Activated CD4-positive, alpha-beta T cell treated with anti-CD3 and anti-CD28 coated beads, Interleukin-2, amount 50 U/mL, for 24 hours (primary cell): ENCODE results near the gene PLCL1.
"Not testable (repeated sequence)": the region's sequence is repeated elsewhere in the genome, so short reads cannot be mapped to it uniquely, and the experiment has no call there.

ENCODE experiments used
- DNase-seq, 2 donors: peaks; one replicate each; pipeline ENCODE4 v3.0.0-alpha.2; 2020; ENCODE audit warnings: low read depth in 1 of 2, low spot score in 1 of 2

Gene PLCL1

DNA sequence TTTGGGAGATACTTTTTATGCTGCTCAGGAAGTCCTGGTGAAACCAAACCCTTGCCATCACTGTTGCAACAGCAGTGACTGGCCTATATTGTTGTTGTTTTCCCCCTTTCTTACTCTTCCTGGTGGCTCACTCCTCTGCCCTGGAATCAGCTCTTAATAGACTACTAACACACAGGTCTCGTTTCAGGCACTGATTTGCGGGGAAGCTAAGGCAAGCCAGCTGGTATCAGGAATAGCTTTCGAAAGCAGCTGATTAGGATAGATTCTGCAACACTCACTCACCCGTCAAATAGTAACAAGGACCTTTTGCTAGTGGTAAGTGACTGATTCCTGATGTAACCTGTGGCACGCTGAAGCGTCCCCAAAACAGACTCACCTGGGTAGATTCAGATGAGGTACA lies 360.4 kb downstream of the PLCL1 start:
- no peak for DNase-seq

DNA sequence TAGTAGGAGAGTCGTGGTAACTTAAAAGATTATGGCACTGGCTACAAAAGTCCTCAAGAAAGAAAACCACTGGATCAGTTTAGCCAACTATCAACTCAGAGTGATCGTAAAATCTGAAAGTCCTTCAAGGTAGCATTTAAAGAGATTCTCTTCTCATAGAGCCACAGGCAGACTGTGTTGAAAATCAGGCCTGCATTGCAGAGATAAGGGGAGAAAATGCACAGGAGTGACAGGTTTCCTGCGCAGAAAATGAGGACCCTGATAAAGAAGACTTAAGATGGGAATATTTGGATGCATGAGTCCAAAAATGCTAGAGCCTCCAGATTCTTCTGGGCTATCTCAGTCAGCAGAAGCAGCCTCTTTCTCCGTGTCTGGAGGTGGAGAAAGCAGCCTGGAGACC lies 360.9 kb downstream of the PLCL1 start:
- DNase-seq = no peak

DNA sequence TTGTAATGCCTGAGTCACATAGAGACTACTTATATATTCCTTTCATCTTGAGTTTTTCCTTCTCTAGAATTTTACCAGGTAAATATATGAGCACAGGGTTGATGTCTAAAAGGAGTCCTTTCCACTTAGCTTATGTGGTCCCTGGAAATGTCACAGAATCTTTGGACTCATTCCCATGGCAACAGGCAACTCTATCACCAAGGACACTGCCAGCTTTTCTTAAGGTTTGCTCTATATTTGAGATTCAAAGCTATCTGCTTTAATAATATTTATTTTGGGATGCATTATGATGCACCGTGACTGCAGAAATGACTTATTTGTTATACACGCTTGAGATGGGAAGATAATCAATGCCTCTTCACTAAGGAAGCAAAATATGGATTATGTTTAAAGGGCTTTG lies 363.0 kb downstream of the PLCL1 start:
- DNase-seq = no peak

DNA sequence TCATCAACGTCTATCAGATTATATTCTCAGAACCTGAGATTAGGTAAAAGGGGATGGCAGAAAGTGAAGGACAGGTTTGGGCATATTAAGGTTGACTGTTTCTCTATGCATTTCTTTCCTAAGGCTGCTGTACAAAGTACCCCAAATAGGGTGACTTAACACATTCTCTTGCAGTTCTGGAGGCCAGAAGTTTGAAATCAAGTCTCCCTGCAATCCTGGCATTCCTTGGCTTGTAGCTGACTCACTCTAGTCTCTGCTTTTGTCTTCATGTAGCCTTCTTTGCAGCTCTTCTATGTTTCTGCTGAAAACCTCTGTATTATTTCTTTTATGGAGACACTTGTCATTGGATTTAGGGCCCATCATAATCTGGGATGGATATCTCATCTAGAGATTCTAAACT lies 364.3 kb downstream of the PLCL1 start:
- DNase-seq = no peak

DNA sequence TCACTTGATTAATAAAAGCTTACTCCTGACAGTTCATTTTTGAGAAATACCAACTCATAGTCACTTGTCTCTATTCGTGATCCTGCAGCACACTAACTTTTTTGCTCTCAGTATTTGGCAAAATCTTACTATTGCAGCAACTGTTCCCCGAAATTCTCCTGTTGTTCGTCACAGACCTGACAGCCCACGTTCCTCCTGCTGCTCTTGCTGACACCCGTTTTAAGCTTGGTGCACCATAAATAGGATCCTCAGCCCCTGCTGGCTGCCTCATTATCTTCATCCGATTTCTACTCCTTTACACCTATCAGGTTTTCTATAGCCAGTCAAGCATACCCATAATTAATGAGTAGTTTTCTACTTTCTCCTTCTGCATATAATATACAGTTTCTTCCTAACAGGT lies 368.8 kb downstream of the PLCL1 start:
- no peak for DNase-seq

DNA sequence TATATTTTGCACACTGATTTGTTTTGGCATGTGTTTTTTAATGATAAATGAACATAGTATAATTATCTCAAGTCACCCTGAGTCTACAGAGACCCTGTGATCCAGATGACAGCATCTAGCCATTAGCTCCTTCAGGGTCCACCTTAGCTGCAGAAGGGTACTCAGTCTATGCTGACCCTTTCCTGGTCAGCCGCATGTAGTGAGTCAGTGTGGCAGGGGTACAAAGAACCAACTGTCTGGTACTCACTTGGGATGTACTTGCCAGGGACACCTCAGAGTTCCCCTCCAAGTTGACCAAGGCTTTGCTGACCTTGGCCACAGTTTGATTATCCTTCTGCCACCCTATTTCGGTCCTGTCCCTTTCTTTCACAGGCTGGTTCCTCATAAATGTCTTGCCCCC lies 369.5 kb downstream of the PLCL1 start:
- no peak for DNase-seq

DNA sequence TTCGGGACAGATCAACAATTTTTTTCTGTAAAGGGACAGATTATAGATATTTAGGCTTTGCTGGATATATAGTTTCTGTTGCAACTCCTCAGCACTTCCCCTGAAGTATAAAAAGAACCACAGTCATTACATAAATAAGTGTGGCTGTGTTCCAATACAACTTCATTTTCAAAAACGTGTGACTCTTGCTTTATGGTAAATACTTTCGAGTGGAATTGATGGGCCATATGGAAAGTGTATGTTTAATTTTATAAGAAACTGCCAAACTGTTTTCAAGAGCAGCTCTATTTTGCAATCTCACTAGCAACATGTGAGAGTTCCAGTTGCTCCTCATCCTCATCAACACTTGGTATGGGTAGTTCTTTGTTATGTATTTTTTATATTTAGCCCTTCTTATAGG lies 370.9 kb downstream of the PLCL1 start:
- DNase-seq = no peak

DNA sequence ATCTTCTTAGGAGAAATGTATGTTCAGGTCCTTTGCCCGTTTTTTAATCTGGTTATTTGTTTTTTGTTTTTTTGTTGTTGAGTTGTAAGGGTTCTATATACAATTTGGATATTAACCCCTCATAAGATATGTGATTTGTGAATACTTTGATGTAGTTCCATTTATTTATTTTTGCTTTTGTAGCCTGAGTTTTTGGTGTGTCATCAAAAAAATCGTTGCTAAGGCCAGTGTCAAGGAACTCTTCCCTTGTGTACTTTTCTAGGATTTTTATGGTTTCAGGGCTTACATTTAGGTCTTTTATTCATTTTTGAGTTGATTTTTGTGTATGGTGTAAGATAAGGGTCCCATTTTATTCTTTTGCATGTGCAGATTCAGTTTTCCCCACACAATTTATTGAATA lies 372.6 kb downstream of the PLCL1 start:
- no peak for DNase-seq

DNA sequence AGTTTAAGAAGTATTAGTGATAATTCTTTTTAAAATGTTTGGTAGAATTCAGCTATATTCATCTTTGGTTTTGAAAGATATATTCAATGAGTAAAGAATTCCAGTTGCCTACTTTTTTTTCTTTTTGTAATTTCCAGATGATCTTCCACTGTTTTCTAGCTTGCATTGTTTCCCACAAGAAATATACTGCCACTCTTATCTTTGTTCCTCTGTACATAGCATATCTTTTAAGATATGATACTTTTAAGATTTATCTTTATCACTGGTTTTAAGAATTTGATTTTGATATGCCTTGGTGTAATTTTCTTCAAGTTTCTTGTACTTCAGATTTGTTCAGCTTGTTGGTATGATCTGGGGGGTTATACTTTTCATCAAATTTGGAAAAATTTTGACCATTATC lies 374.4 kb downstream of the PLCL1 start:
- no peak for DNase-seq

DNA sequence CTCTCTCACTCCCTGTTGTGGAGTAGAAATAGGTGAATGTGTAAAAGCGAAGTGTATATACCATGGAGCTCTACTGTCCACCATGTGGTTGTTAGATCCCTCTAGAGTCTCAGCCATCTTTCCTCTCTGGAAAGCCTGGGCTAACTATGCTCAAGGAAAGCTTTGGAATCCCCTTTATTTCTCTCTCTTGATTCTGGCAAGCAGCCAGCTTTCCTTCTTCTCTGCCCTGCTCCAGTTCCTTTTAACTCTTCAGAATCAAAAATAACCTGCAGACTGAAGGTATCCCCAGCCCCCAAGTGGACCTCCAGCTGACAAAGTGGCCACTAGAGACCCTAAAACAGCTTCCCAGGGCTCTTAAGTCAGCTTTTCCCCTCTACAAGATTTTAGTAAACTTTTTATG lies 381.9 kb downstream of the PLCL1 start:
- DNase-seq = no peak

DNA sequence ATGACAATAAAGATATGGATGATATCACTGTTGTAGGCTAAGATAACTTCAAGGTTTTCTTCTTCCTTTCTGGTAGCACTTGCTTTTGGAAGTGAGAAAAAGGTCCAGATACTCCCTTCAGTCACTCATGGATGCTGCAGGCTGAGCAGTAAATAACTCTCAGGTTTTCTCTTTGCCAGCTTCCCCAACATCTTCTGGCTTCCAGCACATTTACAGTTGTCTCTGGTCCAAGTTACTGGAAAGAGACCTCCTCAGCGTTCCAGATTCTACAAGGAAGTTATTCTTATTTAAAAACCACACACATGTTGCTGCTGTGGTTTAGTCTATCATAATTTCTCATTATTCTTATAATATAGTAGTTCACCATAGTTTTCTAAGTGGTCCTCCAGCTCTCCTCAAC lies 383.4 kb downstream of the PLCL1 start:
- no peak for DNase-seq

DNA sequence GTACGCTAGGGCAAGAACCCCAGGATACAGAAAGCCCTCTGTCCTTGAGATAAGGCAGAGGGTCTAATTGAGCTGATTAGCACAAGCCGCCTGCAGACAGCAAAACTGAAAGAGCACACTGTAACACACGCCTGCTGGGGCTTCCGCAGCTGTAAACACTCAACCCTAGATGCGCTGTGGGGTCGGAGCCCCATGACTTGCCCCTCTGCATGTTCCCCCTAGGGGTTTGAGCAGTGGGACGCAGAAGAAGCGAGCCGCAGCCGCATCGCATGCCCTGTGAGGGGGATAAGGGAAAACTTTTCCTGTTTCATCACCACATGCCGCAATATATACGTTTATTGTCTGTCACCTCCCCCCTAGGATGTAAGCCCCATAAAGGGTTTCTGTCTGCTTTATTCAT lies 384.6 kb downstream of the PLCL1 start:
- DNase-seq = no peak

DNA sequence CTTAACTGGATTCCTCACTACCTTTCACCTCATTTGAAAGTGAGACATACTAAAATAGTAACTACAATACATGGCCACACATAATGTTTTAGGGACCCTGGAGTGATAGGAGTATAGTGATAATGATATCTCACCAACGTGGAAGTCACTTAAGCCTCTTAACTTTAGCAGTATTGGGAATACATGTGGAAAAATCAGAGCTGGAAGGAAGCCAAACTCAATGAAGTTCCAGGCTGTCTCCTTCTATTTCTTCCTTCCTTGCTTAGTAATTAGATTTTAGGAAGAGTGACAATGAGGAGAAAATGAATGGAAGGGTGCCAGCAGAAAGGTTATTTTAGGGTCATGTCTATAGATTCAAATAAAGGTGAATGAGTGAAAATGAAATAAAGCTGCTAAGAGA lies 387.3 kb downstream of the PLCL1 start:
- DNase-seq = no peak

DNA sequence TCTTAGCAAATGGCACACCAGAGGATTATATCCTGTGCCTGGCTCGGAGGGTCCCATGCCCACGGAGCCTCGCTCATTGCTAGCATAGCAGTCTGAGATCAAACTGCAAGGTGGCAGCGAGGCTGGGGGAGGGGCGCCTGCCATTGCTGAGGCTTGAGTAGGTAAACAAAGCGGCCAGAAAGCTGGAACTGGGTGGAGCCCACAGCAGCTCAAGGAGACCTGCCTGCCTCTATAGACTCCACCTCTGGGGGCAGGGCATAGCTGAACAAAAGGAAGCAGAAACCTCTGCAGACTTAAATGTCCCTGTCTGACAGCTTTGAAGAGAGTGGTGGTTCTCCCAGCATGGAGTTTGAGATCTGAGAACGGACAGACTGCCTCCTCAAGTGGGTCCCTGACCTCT lies 392.2 kb downstream of the PLCL1 start:
- DNase-seq = not testable (repeated sequence)
